Endothelial cell of umbilical vein (primary cell): ENCODE data around the gene TRIM68. TPM values are rescaled to one million over a fixed set of nuclear protein-coding genes. Genes with fewer than 3 reads are reported as not detected.

ENCODE experiments used
- BruUV-seq: library from RNA; stranded (reverse); fragments of 400-500 nt; replicated peaks from 2 replicates; lab custom pipeline; 2021; lab: Mats Ljungman, UMichigan
- CTCF ChIA-PET: fragments of 300-600, 350-600 bp; sonication (Branson Sonifier 250); formaldehyde crosslinking; loops from one replicate; lab custom pipeline; 2021; ENCODE audit warnings: antibody characterized with exemption, inconsistent platforms; lab: Charles Lee
- POLR2A ChIA-PET: fragments of 300-600, 350-600 bp; sonication (Branson Sonifier 250); formaldehyde crosslinking; loops from one replicate; lab custom pipeline; 2021; ENCODE audit warnings: antibody characterized with exemption, inconsistent platforms; lab: Charles Lee
- DNase-seq: peaks from one replicate; pipeline ENCODE4 v3.0.0-alpha.2; 2011; ENCODE audit warnings: low read depth, low spot score
- FAIRE-seq: peaks from 2 replicates; lab custom pipeline; 2011; peaks lifted over from hg19 to GRCh38; lab: Jason Lieb, UNC
- H2AFZ ChIP-seq: 2 replicates; pipeline ENCODE4 v1.6.0; 2012; ENCODE audit warnings: low read depth, low read length, control low read depth, inconsistent platforms
- H3K27ac ChIP-seq: 2 replicates; pipeline ENCODE4 v1.5.1; 2011; ENCODE audit warnings: low read depth, mild to moderate bottlenecking, control low read depth, low read length, moderate library complexity; ENCODE audit not compliant: insufficient read depth
- H3K27me3 ChIP-seq, 2 experiments: 2 replicates each; pipeline versions ENCODE4 v1.6.0 to v1.6.1; 2011; ENCODE audit warnings: low read length in 2 of 2, mixed read lengths in 1 of 2; ENCODE audit not compliant: control insufficient read depth in 2 of 2, insufficient read depth in 2 of 2
- H3K36me3 ChIP-seq, 2 experiments: 2 replicates in 1 of 2; 3 replicates in 1 of 2; pipeline ENCODE4 v1.5.1; 2011; ENCODE audit warnings: low read length in 2 of 2, mild to moderate bottlenecking in 1 of 2, moderate library complexity in 1 of 2; ENCODE audit not compliant: control insufficient read depth in 2 of 2, insufficient read depth in 2 of 2; ENCODE audit errors: extremely low read depth in 1 of 2
- H3K4me1 ChIP-seq: 3 replicates; pipeline ENCODE4 v1.5.1; 2011; ENCODE audit warnings: mild to moderate bottlenecking, low read length; ENCODE audit not compliant: control insufficient read depth, insufficient read depth; ENCODE audit errors: extremely low read depth
- H3K4me2 ChIP-seq: 2 replicates; pipeline ENCODE4 v1.6.1; 2011; ENCODE audit warnings: low read length, control low read depth, mixed read lengths; ENCODE audit not compliant: insufficient read depth
- H3K4me3 ChIP-seq, 3 experiments: fragments of 200-600 bp in 1 of 3; sonication (generic), shearing (Covaris generic) in 1 of 3; replicated peaks in 1 of 3; 2 replicates each; pipeline ENCODE4 v1.5.1; 2011 to 2016; ENCODE audit warnings: control low read depth in 3 of 3, low read length in 3 of 3, mild to moderate bottlenecking in 2 of 3, inconsistent platforms in 1 of 3, low read depth in 1 of 3, moderate library complexity in 1 of 3; ENCODE audit not compliant: insufficient read depth in 1 of 3
- H3K79me2 ChIP-seq: 2 replicates; pipeline ENCODE4 v1.6.0; 2012; ENCODE audit warnings: low read length, inconsistent platforms; ENCODE audit not compliant: control insufficient read depth, insufficient read depth
- H3K9ac ChIP-seq: replicated peaks from 2 replicates; pipeline ENCODE3; 2011; ENCODE audit warnings: low read length, control low read depth; ENCODE audit not compliant: insufficient read depth; ENCODE audit errors: extremely low read depth
- H3K9me1 ChIP-seq: replicated peaks from 3 replicates; pipeline ENCODE4 v1.6.0; 2011; ENCODE audit warnings: mild to moderate bottlenecking, low read length; ENCODE audit not compliant: control insufficient read depth, insufficient read depth; ENCODE audit errors: extremely low read depth
- H3K9me3 ChIP-seq: replicated peaks from 2 replicates; pipeline ENCODE4 v1.5.1; 2012; ENCODE audit warnings: low read length, inconsistent platforms; ENCODE audit not compliant: control insufficient read depth, insufficient read depth
- H4K20me1 ChIP-seq: replicated peaks from 2 replicates; pipeline ENCODE3; 2011; ENCODE audit warnings: mild to moderate bottlenecking, low read length; ENCODE audit not compliant: control insufficient read depth, insufficient read depth; ENCODE audit errors: extremely low read depth
- EZH2 ChIP-seq: IDR thresholded peaks from 2 replicates; pipeline ENCODE4 v1.6.1; 2012; ENCODE audit warnings: borderline replicate concordance, low read depth, mild to moderate bottlenecking, moderate library complexity, low read length, inconsistent platforms; ENCODE audit not compliant: severe bottlenecking
- FOS ChIP-seq: IDR thresholded peaks from 2 replicates; pipeline ENCODE4 v1.6.1; 2011; ENCODE audit warnings: mild to moderate bottlenecking, low read length, moderate library complexity, borderline replicate concordance; ENCODE audit not compliant: insufficient read depth
- GATA2 ChIP-seq: IDR thresholded peaks from 2 replicates; pipeline ENCODE4 v1.7.0; 2011; ENCODE audit warnings: low read depth, mild to moderate bottlenecking, moderate library complexity, mixed read lengths, low read length; ENCODE audit not compliant: insufficient read length, insufficient read depth
- JUN ChIP-seq: IDR thresholded peaks from 2 replicates; pipeline ENCODE4 v1.6.1; 2011; ENCODE audit warnings: borderline replicate concordance, low read depth; ENCODE audit not compliant: insufficient read length, insufficient read depth
- MYC ChIP-seq: IDR thresholded peaks from one replicate; pipeline ENCODE4 v1.6.1; 2011; ENCODE audit warnings: mild to moderate bottlenecking, low read depth, low read length
- POLR2A ChIP-seq: IDR thresholded peaks from 2 replicates; pipeline ENCODE4 v1.6.1; 2012; ENCODE audit warnings: low read depth, mild to moderate bottlenecking, control low read depth, low read length
- POLR2AphosphoS5 ChIP-seq: IDR thresholded peaks from 2 replicates; pipeline ENCODE4 v1.6.1; 2012; ENCODE audit warnings: low read depth, mild to moderate bottlenecking, control low read depth, low read length, moderate library complexity; ENCODE audit not compliant: insufficient read depth
- dilution Hi-C: fragments of 300-500 bp; cut with MboI; formaldehyde crosslinking; loops from one replicate; pipeline ENCODE4 v1.15.0; 2019; ENCODE audit warnings: low sequenced_read_pairs; ENCODE audit not compliant: extremely low pct_ligation_motif_present
- intact Hi-C: fragments of 100-400 bp; cut with micrococcal nuclease; formaldehyde crosslinking; loops from one replicate; pipeline ENCODE4 v1.10.0; 2022
- polyA plus RNA-seq, 4 experiments: library from polyadenylated mRNA; depleted of rRNA in 3 of 4; stranded (reverse) in 3 of 4; unstranded in 1 of 4; fragments of >200 nt; gene quantifications; 2 replicates each; pipeline versions ENCODE4 v1.2.1 to v1.2.3, GENCODE V29; 2011 to 2012; ENCODE audit warnings: missing spikeins in 1 of 4
- total RNA-seq: library from RNA; stranded (reverse); gene quantifications from 2 replicates; pipeline ENCODE4 v1.2.3, GENCODE V29; 2021
- TF ChIP-seq, protein P1 (sequence below): IDR thresholded peaks from 2 replicates; pipeline ENCODE4 v1.6.1; 2011; ENCODE audit not compliant: insufficient read depth, insufficient read length
- TF ChIP-seq, protein P2 (sequence below), 2 donors: IDR thresholded peaks; 1 replicate in 1 of 2; 2 replicates in 1 of 2; pipeline ENCODE4 v1.5.1; 2011; ENCODE audit warnings: low read length in 2 of 2, mild to moderate bottlenecking in 2 of 2, moderate library complexity in 2 of 2, control low read depth in 1 of 2, inconsistent platforms in 1 of 2, low read depth in 1 of 2; ENCODE audit not compliant: insufficient read depth in 1 of 2; ENCODE audit errors: extremely low read depth in 1 of 2

Gene TRIM68
- total and polyA plus RNA-seq, 2 donors (not counting 3 experiments of a cell fraction or from before 2014, with no cell fraction given) = 8.1 to 11.3 TPM

DNA sequence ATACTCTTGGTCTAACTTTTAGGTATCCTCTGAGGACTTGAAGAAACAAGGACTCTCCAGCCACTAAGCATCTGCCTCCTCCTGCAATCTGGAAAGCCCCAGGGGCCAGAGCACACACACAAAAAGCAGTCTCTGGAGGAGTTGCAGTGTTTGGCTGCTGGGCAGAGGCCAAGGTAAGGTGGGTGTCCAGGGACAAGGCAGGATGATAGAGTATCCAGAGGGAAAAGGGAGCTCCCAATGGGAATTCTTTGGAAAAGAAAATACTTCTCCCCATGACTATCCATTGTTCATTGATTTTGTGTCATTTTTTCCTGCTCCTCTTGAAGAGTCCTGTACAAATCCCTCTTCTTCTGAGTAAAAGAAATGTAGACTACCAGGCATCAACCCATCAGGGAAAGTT, 26.6 kb downstream of the TRIM68 start, which contains the start of gene OR52I2:
Gene OR52I2, plus strand, starts transcription at position 301 of the 400 bp plus-strand sequence.
- DNase-seq (no peak), FAIRE-seq (no peak)
- Histone ChIP-seq H3K9me1 (no peaks in the 10 kb centered on the region), H3K36me3 (no peaks in the 10 kb centered on the region), H3K4me2 (no peak within 1 kb of the TSS), H3K79me2 (no peaks in the 10 kb centered on the region), H4K20me1 (no peaks in the 10 kb centered on the region), H3K4me3 (no peak within 1 kb of the TSS), H3K27me3 (peaks cover 0 to 3% of the 10 kb centered on the region in 2 experiments), H3K4me1 (no peaks in the 10 kb centered on the region), H3K9ac (no peak within 1 kb of the TSS), H2AFZ (no peak within 1 kb of the TSS), H3K27ac (no peak within 1 kb of the TSS), H3K9me3 (no peaks in the 10 kb centered on the region)
- no TSS peak for BruUV-seq
- ChIA-PET POLR2A (no interaction called here), CTCF (no interaction called here)
- TF ChIP-seq GATA2 (no peak), MYC (no peak), EZH2 (no peak)
- intact Hi-C loops = no loop called here
- dilution Hi-C loops = no loop called here

DNA sequence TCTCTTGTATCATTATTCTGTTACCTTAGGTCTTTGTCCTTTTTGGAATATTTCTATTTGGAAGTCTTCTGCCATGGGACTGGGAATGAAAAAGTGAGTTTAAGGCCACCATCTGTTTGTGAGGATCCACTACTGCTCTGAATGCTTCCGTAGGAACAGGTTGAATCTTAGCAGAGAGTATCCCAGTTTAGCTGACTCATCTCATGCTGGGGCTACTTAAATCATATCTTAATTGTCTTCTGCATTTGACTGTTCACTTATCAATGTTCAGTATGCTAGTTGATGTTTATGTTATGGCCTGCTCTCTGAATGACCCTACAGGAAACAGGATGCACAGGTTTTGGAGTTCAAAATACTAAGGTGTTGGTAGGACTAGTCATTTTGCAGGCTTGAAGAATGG, 27.9 kb downstream of the TRIM68 start:
- Histone ChIP-seq H3K27ac (no peak overlapping the region), H4K20me1 (no peaks in the 10 kb centered on the region), H3K9me1 (no peaks in the 10 kb centered on the region), H3K4me2 (no peak overlapping the region), H3K9ac (no peak overlapping the region), H3K27me3 (no peaks in the 10 kb centered on the region), H3K4me1 (no peaks in the 10 kb centered on the region), H3K79me2 (no peaks in the 10 kb centered on the region), H3K36me3 (no peaks in the 10 kb centered on the region), H2AFZ (no peak overlapping the region), H3K9me3 (no peaks in the 10 kb centered on the region), H3K4me3 (no peak overlapping the region)
- POLR2A ChIA-PET = no interaction called here
- intact Hi-C loops (no loop called here), dilution Hi-C loops (no loop called here)
- DNase-seq (no peak), FAIRE-seq (no peak)
- no TSS peak for BruUV-seq
- TF ChIP-seq, protein P1, sequence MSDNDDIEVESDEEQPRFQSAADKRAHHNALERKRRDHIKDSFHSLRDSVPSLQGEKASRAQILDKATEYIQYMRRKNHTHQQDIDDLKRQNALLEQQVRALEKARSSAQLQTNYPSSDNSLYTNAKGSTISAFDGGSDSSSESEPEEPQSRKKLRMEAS = no peak
- no peak for TF ChIP-seq POLR2AphosphoS5
- no peak for TF ChIP-seq FOS
- no peak for TF ChIP-seq MYC
- TF ChIP-seq POLR2A = no peak
- TF ChIP-seq GATA2 = no peak
- TF ChIP-seq EZH2 = no peak
- TF ChIP-seq, protein P2, sequence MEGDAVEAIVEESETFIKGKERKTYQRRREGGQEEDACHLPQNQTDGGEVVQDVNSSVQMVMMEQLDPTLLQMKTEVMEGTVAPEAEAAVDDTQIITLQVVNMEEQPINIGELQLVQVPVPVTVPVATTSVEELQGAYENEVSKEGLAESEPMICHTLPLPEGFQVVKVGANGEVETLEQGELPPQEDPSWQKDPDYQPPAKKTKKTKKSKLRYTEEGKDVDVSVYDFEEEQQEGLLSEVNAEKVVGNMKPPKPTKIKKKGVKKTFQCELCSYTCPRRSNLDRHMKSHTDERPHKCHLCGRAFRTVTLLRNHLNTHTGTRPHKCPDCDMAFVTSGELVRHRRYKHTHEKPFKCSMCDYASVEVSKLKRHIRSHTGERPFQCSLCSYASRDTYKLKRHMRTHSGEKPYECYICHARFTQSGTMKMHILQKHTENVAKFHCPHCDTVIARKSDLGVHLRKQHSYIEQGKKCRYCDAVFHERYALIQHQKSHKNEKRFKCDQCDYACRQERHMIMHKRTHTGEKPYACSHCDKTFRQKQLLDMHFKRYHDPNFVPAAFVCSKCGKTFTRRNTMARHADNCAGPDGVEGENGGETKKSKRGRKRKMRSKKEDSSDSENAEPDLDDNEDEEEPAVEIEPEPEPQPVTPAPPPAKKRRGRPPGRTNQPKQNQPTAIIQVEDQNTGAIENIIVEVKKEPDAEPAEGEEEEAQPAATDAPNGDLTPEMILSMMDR (IDR thresholded peaks at IDR 0.05; ENCODE audit: extremely low read depth in 1 of 2, insufficient read depth in 1 of 2, low read depth in 1 of 2, low read length in 2 of 2) = no peak
- no peak for TF ChIP-seq JUN
- CTCF ChIA-PET = no interaction called here
